Stimulated activated CD8-positive, alpha-beta memory T cell treated with anti-CD3 and anti-CD28 coated beads, Interleukin-2, amount 100 ng/mL, for 1 hour (primary cell): ENCODE measurements around the gene LRP1B.

ENCODE experiments used
- DNase-seq, 2 donors: peaks; one replicate each; pipeline ENCODE4 v3.0.0-alpha.2; 2020; ENCODE audit warnings: low read depth in 2 of 2

Gene LRP1B

GRCh38 chr2:141517852-141518421 lies 612.9 kb downstream of the LRP1B start:
- DNase-seq, result no peak

DNA sequence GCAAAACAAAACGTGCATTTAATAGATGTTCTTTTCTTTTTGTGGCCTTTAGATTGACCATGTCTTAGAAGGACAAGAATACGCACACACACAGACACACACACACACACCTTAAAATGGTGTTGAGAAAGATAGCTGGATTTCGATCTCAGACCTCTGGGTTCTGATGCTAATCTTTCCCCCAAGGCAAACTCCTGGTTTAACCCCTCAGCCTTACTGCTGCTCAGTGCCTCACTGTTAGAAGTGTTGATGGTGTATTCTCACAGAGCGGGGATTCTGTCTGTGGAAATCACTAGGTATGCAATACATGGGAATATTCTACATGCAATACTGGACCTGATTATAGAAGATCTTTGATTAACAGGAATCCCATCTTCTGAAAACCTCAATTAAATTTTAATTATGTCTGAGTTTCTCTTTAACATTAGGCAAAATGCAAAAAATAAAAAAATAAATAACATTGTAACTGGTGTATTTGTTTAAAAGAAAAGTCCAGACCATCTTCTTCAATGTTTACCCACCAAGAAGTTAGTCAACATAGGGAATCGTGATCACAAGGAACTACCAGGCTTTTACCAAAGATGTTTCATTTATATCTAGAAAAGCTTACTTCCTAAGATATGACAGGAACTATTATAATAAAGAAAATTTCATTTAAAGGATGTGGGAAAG lies 613.5 kb downstream of the LRP1B start:
- no peak for DNase-seq

DNA sequence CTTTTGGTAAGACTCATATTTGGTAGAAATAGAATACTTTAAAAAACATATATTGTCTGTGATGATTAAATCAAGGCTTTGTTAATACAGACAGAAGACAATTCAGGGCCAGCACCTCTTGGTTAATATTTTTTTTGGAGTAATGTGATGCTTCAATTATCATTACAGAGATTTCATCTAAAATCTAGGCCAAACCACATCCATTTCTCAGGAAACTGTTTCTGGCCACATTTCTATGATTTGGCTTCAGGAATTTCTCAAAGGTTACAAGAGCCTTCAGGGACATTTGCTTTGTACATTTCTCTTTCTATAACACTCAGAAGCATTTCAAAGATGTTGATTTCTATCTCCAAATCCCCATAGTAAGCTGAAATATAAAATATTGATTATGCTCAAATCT lies 614.9 kb downstream of the LRP1B start:
- DNase-seq, result no peak

DNA sequence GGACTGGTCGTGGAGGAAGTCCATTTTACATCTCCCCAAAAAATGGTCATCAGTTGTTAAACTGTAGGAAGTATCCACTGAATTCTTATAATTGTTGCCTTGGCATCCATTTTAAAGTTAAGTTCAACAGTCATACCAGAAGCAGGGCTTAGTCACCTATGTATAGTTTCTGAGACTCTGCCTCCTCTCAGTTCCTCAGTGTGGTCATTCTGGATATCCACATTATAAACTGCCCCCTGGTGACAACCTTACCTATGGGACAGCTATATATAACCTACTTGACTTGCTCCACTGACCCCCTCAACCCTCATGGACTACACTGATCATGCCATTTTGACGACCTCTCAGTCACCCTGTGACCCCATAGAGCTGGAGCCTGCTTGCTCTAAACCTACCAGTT lies 617.0 kb downstream of the LRP1B start:
- DNase-seq, result no peak

DNA sequence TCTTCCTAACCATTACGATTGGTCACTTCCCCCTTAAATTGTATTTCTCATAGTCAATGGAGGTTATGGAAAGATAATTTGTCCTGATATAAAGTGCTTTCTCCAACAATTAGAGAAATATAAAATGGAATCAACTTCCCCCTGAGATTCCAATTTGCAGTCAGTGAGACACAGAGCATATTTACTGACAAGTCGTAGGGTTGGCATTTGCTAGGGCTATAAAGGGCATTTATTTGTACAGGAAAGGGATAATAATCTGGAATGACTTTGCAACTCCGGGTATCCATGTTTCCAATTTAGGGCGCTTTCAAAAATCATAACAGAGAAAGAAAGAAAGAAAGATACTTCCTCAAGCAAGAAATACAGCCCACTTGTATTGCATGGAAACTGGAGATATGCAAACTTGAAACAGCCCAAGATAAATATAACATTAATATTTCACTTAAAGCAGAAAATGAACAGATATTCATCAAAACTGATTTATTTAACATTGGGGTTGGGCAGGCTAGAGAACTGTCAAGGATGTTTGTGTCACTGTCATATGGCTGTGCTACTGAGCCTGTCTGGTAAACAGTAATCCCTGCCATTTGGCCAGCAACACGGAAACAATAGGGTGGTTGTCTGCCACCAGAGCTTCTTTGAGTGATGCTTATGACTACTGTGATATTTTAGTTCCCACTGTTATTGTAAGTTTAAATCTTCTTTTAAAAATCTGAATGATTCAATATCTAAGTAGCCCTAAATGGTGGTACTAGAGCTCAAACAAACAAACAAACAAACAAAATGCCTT lies 621.8 kb downstream of the LRP1B start:
- no peak for DNase-seq

DNA sequence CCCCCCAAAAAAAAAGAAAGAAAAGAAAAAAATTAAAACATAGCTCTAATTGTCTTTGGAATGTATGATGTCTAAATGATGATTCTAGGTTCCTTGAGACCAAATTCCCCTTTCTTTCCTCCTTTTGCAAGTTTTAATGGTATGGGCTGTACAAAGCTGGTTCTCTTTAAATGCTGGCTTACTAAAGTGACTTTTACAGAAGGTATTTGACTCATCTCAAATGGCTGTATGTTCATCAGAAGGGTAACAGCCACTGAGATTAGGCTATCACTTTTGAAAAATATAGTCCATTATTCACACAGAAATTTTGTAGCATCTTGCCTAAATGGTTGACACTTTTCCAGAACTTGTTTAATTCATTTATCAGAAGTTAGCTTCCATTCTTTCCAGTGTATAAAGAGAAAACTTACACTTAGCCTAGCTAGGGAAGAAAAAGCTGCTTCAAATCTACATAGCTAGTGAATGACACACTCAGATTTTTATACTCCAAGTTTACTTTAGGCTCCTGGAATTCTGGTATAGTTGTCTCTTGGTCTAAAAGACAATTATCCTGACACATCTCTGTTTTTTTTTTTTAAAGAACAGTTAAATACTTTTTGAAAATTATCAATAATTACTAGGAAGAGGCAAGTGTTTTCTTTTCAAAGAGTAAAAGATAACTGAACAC lies 622.6 kb downstream of the LRP1B start:
- DNase-seq, result no peak

GRCh38 chr2:141506135-141506534 lies 624.7 kb downstream of the LRP1B start:
- no peak for DNase-seq

GRCh38 chr2:141501752-141502151 lies 629.1 kb downstream of the LRP1B start:
- no peak for DNase-seq

GRCh38 chr2:141499123-141499522 lies 631.7 kb downstream of the LRP1B start:
- DNase-seq, result no peak

GRCh38 chr2:141498561-141498960 lies 632.3 kb downstream of the LRP1B start:
- no peak for DNase-seq

GRCh38 chr2:141497272-141497671 lies 633.5 kb downstream of the LRP1B start:
- DNase-seq, result no peak

GRCh38 chr2:141496810-141497209 lies 634.0 kb downstream of the LRP1B start:
- no peak for DNase-seq

- DNase-seq, result no peak
Observed at GRCh38 chr2:141493936-141494335, 636.9 kb downstream of the LRP1B start.

GRCh38 chr2:141492816-141493215 lies 638.0 kb downstream of the LRP1B start:
- DNase-seq, result no peak

DNA sequence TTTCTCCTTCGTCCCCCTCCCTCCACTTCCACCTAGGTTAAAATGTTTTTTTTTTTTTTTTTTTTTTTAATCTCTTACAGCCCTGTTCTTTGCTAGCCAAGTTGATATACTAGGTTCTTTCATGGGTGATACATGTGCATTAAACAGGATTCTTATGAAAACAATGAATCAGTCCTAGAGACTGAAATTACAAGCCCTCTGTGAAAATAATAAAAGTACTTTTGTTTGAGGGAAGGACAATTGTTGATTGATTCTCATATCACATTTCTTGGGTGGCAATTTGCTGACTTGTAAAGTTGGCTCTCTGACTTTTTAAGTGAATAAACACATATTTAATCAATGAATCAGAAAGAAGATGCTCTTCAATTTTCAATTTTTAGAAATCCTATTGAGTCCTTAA lies 639.9 kb downstream of the LRP1B start:
- no peak for DNase-seq

GRCh38 chr2:141482697-141483096 lies 648.1 kb downstream of the LRP1B start:
- DNase-seq, result no peak

GRCh38 chr2:141475801-141476200 lies 655.0 kb downstream of the LRP1B start:
- no peak for DNase-seq

DNA sequence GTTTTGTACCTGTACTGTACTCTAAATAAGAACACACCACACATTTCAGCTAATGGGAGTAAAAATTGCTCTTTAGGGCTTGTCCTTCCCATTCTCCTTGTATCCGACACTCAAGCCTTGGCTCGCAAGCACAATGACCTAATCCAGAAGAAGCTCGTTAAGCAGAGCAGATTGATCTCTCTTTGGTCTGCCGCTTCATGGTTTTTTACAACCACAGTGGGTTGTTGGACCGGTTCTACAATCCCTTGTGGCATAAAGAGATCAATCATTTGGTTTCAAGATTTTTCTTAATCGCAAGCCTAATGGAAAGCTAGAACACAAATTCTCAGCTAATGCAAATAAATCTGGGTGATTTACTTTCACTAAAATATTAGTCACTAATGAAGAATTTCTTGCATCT lies 662.1 kb downstream of the LRP1B start:
- DNase-seq, result no peak

- no peak for DNase-seq
Observed at GRCh38 chr2:141467331-141467730, 663.5 kb downstream of the LRP1B start.

DNA sequence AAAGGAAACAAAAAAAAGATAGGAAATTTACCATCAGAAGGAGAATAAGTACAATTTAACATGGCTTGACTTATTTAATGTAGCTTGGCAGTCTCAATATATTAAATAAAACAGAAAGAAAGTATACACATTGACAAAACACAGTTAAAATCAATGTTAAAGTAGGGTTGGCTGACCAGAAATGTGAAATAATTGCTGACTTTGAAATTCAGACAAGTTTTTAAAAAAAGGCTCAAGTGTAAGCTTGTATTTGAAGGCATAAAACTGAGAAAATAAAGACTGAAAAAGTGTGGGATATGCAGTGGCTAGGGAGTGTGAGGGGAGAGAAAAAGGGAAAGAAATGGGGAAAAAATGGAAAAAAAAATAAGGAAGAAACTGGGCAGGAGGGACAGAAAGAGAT lies 665.8 kb downstream of the LRP1B start:
- no peak for DNase-seq

GRCh38 chr2:141458351-141458750 lies 672.5 kb downstream of the LRP1B start:
- DNase-seq, result no peak

GRCh38 chr2:141455877-141456276 lies 674.9 kb downstream of the LRP1B start:
- no peak for DNase-seq
